ENCODE data around the gene C3orf52. TPM values are rescaled to one million over a fixed set of nuclear protein-coding genes. Genes with fewer than 3 reads are reported as not detected.
A peak's percentile ranks its signal among the peaks of the same experiment; 100 is the strongest.

Gene C3orf52
- total RNA-seq, 6 experiments from 2014 or later: 9.7 to 11.6 (median 10.7) TPM

GRCh38 chr3:112086875-112087524 lies 811 bp downstream of the C3orf52 start:
- TF ChIP-seq CTCF (IDR thresholded peaks at IDR 0.05): no peak
- Mint-ChIP-seq H3K4me1 (ENCODE audit: low read depth) (peaks cover 58% of the 10 kb centered on the region), H3K27ac (peak overlapping the region; percentile 96), H3K9me3 (no peaks in the 10 kb centered on the region), H3K27me3 (ENCODE audit: insufficient read depth) (peaks cover 3% of the 10 kb centered on the region; the same call in 1 of the 2 replicates), H3K36me3 (ENCODE audit: low read depth) (peaks cover 12% of the 10 kb centered on the region), H3K4me3 (peak overlapping the region; percentile 98)
- DNase-seq: peak; percentile 73

- Mint-ChIP-seq H3K27ac (peak overlapping the region; percentile 96), H3K4me1 (ENCODE audit: low read depth) (peaks cover 65% of the 10 kb centered on the region), H3K36me3 (ENCODE audit: low read depth) (peaks cover 12% of the 10 kb centered on the region), H3K9me3 (no peaks in the 10 kb centered on the region), H3K27me3 (ENCODE audit: insufficient read depth) (peaks cover 3% of the 10 kb centered on the region; the same call in 1 of the 2 replicates), H3K4me3 (peak overlapping the region; percentile 98)
- DNase-seq: no peak
- TF ChIP-seq CTCF (IDR thresholded peaks at IDR 0.05): no peak
Observed at GRCh38 chr3:112087746-112088145, 1.6 kb downstream of the C3orf52 start.

GRCh38 chr3:112088944-112089343 lies 2.8 kb downstream of the C3orf52 start:
- Mint-ChIP-seq H3K4me1 (ENCODE audit: low read depth) (peaks cover 75% of the 10 kb centered on the region), H3K27ac (no peak overlapping the region), H3K9me3 (no peaks in the 10 kb centered on the region), H3K4me3 (peak overlapping the region; percentile 11; the same call in 1 of the 2 replicates), H3K27me3 (ENCODE audit: insufficient read depth) (peaks cover 3% of the 10 kb centered on the region; the same call in 1 of the 2 replicates), H3K36me3 (ENCODE audit: low read depth) (peaks cover 19% of the 10 kb centered on the region)
- TF ChIP-seq CTCF (IDR thresholded peaks at IDR 0.05): no peak
- DNase-seq: no peak

- peaks cover 78% of the 10 kb centered on the region for H3K4me1 Mint-ChIP-seq (ENCODE audit: low read depth)
- no peak for DNase-seq
- peak overlapping the region; percentile 35; the same call in 1 of the 2 replicates for H3K27ac Mint-ChIP-seq
- H3K4me3 Mint-ChIP-seq: no peak overlapping the region; the same call in 1 of the 2 replicates
- no peak for TF ChIP-seq CTCF (IDR thresholded peaks at IDR 0.05)
- H3K27me3 Mint-ChIP-seq (ENCODE audit: insufficient read depth): no peaks in the 10 kb centered on the region
- peaks cover 32% of the 10 kb centered on the region for H3K36me3 Mint-ChIP-seq (ENCODE audit: low read depth)
- peaks cover under 1% of the 10 kb centered on the region for H3K9me3 Mint-ChIP-seq
Observed at GRCh38 chr3:112089956-112090886, 4.0 kb downstream of the C3orf52 start.

- Mint-ChIP-seq H3K4me3 (peak overlapping the region; percentile 15; the same call in 1 of the 2 replicates), H3K36me3 (ENCODE audit: low read depth) (peaks cover 40% of the 10 kb centered on the region), H3K4me1 (ENCODE audit: low read depth) (peaks cover 79% of the 10 kb centered on the region), H3K27me3 (ENCODE audit: insufficient read depth) (no peaks in the 10 kb centered on the region), H3K27ac (peak overlapping the region; percentile 35; the same call in 1 of the 2 replicates), H3K9me3 (peaks cover 9% of the 10 kb centered on the region)
- no peak for DNase-seq
- no peak for TF ChIP-seq CTCF (IDR thresholded peaks at IDR 0.05)
Observed at GRCh38 chr3:112090887-112091586, 4.8 kb downstream of the C3orf52 start.
